ENCODE results near the gene NBEAL1.

- TF ChIP-seq, protein P1, sequence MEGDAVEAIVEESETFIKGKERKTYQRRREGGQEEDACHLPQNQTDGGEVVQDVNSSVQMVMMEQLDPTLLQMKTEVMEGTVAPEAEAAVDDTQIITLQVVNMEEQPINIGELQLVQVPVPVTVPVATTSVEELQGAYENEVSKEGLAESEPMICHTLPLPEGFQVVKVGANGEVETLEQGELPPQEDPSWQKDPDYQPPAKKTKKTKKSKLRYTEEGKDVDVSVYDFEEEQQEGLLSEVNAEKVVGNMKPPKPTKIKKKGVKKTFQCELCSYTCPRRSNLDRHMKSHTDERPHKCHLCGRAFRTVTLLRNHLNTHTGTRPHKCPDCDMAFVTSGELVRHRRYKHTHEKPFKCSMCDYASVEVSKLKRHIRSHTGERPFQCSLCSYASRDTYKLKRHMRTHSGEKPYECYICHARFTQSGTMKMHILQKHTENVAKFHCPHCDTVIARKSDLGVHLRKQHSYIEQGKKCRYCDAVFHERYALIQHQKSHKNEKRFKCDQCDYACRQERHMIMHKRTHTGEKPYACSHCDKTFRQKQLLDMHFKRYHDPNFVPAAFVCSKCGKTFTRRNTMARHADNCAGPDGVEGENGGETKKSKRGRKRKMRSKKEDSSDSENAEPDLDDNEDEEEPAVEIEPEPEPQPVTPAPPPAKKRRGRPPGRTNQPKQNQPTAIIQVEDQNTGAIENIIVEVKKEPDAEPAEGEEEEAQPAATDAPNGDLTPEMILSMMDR (IDR thresholded peaks at IDR 0.05 in 8 of 11, conservative IDR thresholded peaks at IDR 0.05 in 3 of 11): no peak
- TF ChIP-seq POLR2A (IDR thresholded peaks at IDR 0.05): no peak
- TF ChIP-seq POLR2AphosphoS5 (IDR thresholded peaks at IDR 0.05): no peak
These were observed 120.4 kb downstream of the NBEAL1 start for GRCh38 chr2:203135105-203135504.

Measured in spleen (tissue), 7 donors.